K562 (cell line): ENCODE results near the gene COPA. TPM values are rescaled to one million over a fixed set of nuclear protein-coding genes. Genes with fewer than 3 reads are reported as not detected.
A peak's percentile ranks its signal among the peaks of the same experiment; 100 is the strongest.

Experiments
- ATF1 ChIP-seq, 2 experiments: fragments of 450-650 bp in 1 of 2; IDR thresholded peaks; 2 replicates each; pipeline ENCODE4 v1.6.1; 2016; ENCODE audit warnings: missing compliant biosample characterization in 1 of 2, missing genetic modification characterization in 1 of 2
- ELK3 ChIP-seq: fragments of 450-650 bp; formaldehyde crosslinking; IDR thresholded peaks from 2 replicates; pipeline ENCODE4 v1.4.0; 2020; ENCODE audit warnings: mild to moderate bottlenecking
- ETV6 ChIP-seq, 3 experiments: fragments of 150-350 bp in 1 of 3; sonication (generic) in 1 of 3; formaldehyde crosslinking in 1 of 3; IDR thresholded peaks; 2 replicates each; pipeline versions ENCODE4 v1.6.1 to v1.8.0; 2014 to 2022; ENCODE audit warnings: borderline replicate concordance in 2 of 3, low read depth in 2 of 3, antibody characterized with exemption in 1 of 3, low read length in 1 of 3, mild to moderate bottlenecking in 1 of 3, missing genetic modification reagents in 1 of 3
- MCM2 ChIP-seq: fragments of 450-650 bp; IDR thresholded peaks from 2 replicates; pipeline ENCODE4 v1.6.1; 2017; ENCODE audit warnings: low read depth, mild to moderate bottlenecking
- MED1 ChIP-seq: sonication (generic); formaldehyde crosslinking; IDR thresholded peaks from 2 replicates; pipeline ENCODE4 v1.8.1; 2023; ENCODE audit warnings: missing genetic modification reagents, borderline replicate concordance
- MYBL2 ChIP-seq, 2 experiments: fragments of 450-650 bp in 1 of 2; sonication (generic) in 1 of 2; formaldehyde crosslinking in 1 of 2; IDR thresholded peaks; 2 replicates each; pipeline versions ENCODE4 v1.6.1 to v1.8.1; 2017 to 2022; ENCODE audit warnings: borderline replicate concordance in 1 of 2, inconsistent platforms in 1 of 2, low read depth in 1 of 2, mild to moderate bottlenecking in 1 of 2, missing genetic modification reagents in 1 of 2, moderate library complexity in 1 of 2
- RB1 ChIP-seq: fragments of 450-650 bp; IDR thresholded peaks from 2 replicates; pipeline ENCODE4 v1.6.1; 2017; ENCODE audit warnings: low read depth, mild to moderate bottlenecking
- TAF7 ChIP-seq: fragments of 450-650 bp; IDR thresholded peaks from 2 replicates; pipeline ENCODE4 v1.6.1; 2016; ENCODE audit warnings: missing genetic modification characterization, missing compliant biosample characterization
- YY1 ChIP-seq, 3 experiments: IDR thresholded peaks; 2 replicates each; pipeline ENCODE4 v1.6.1; 2011; ENCODE audit warnings: low read length in 2 of 3, mild to moderate bottlenecking in 2 of 3, moderate library complexity in 2 of 3, borderline replicate concordance in 1 of 3, control low read depth in 1 of 3, low read depth in 1 of 3; ENCODE audit not compliant: insufficient read depth in 3 of 3, insufficient replicate concordance in 2 of 3, control insufficient read depth in 1 of 3, insufficient read length in 1 of 3; ENCODE audit errors: extremely low read depth in 1 of 3
- ZNF232 ChIP-seq: sonication (generic); formaldehyde crosslinking; IDR thresholded peaks from 2 replicates; pipeline ENCODE4 v1.8.0; 2022; ENCODE audit warnings: mild to moderate bottlenecking, missing genetic modification reagents
- ZNF277 ChIP-seq: fragments of 250-450 bp; sonication (Bioruptor Pico); IDR thresholded peaks from 2 replicates; pipeline ENCODE4 v1.8.0; 2022; ENCODE audit warnings: inconsistent platforms, mild to moderate bottlenecking, moderate library complexity, borderline replicate concordance
- ZNF518B ChIP-seq: fragments of 250-450 bp; sonication (Bioruptor Pico); IDR thresholded peaks from 2 replicates; pipeline ENCODE4 v1.5.0; 2021; ENCODE audit warnings: mild to moderate bottlenecking, moderate library complexity
- ZNF696 ChIP-seq: fragments of 250-450 bp; sonication (Bioruptor Pico); conservative IDR thresholded peaks from 2 replicates; pipeline ENCODE4 v1.4.0; 2020; ENCODE audit warnings: mild to moderate bottlenecking, moderate library complexity
- polyA plus RNA-seq, 8 experiments: library from polyadenylated mRNA; depleted of rRNA in 4 of 8; stranded (reverse) in 5 of 8; unstranded in 3 of 8; fragments of >200 nt; fragmentation: Nextera tagmentation in 2 of 8; fragmentation: Illumina TruSeq in 1 of 8; extraction: Ambion mirVana in 2 of 8; extraction: Trizol in 1 of 8; gene quantifications; 2 replicates each; pipeline versions ENCODE4 v1.2.1 to v1.2.3, GENCODE V29; 2011 to 2014; ENCODE audit warnings: inconsistent platforms in 1 of 8, missing spikeins in 1 of 8
- total RNA-seq, 7 experiments: library from RNA; depleted of rRNA in 6 of 7; stranded (reverse); fragments of >200 nt in 6 of 7; fragmentation: Illumina TruSeq in 2 of 7; extraction: Trizol in 2 of 7; gene quantifications; 2 replicates each; pipeline versions ENCODE4 v1.2.1 to v1.2.3, GENCODE V29; 2011 to 2021; ENCODE audit warnings: low replicate concordance in 1 of 7

Gene COPA
- total and polyA plus RNA-seq, 9 of the 15 experiments (the other 6 are each of a cell fraction or from before 2014, with no cell fraction given), result 49.8 to 222 (median 110) TPM

- TF ChIP-seq RB1, result no peak
- TF ChIP-seq ATF1 (CRISPR knock-in tag; IDR thresholded peaks at IDR 0.05), result no peak
- TF ChIP-seq ATF1 (tag; IDR thresholded peaks at IDR 0.05), result no peak; the same call in 1 of the 2 replicates
- TF ChIP-seq ZNF232 (CRISPR knock-in tag), result no peak
- TF ChIP-seq TAF7 (tag), result peak; percentile 66
- TF ChIP-seq MED1 (CRISPR knock-in tag), result no peak
- peak in 1 of 3 experiments; percentile 24 for TF ChIP-seq YY1 (IDR thresholded peaks at IDR 0.05; ENCODE audit: borderline replicate concordance in 1 of 3, control insufficient read depth in 1 of 3, extremely low read depth in 1 of 3, insufficient read depth in 3 of 3, insufficient read length in 1 of 3, insufficient replicate concordance in 2 of 3, low read depth in 1 of 3, low read length in 2 of 3)
- TF ChIP-seq ZNF518B (CRISPR knock-in tag), result no peak
- TF ChIP-seq ELK3 (CRISPR knock-in tag), result no peak
- TF ChIP-seq ETV6 (IDR thresholded peaks at IDR 0.05; ENCODE audit: borderline replicate concordance in 1 of 2, low read depth in 2 of 2, low read length in 1 of 2), result peak in 1 of 2 experiments; percentile 3; a peak in 1 of 4 replicates
- TF ChIP-seq ETV6 (CRISPR knock-in tag; IDR thresholded peaks at IDR 0.05; ENCODE audit: borderline replicate concordance), result no peak
- TF ChIP-seq MYBL2 (IDR thresholded peaks at IDR 0.05; ENCODE audit: low read depth), result no peak
- TF ChIP-seq MYBL2 (CRISPR knock-in tag; IDR thresholded peaks at IDR 0.05; ENCODE audit: borderline replicate concordance), result no peak
- TF ChIP-seq MCM2, result no peak
- no peak for TF ChIP-seq ZNF277
- no peak for TF ChIP-seq ZNF696 (CRISPR knock-in tag)
Measured at GRCh38 chr1:160362168-160362957, 19.3 kb upstream of the COPA start (continued).
